H1 (cell line): ENCODE results near the gene AVPI1. TPM values are rescaled to one million over a fixed set of nuclear protein-coding genes. Genes with fewer than 3 reads are reported as not detected.

Experiments used
- BACH1 ChIP-seq: IDR thresholded peaks from 2 replicates; pipeline ENCODE4 v1.6.1; 2012; ENCODE audit warnings: low read length, improper control_type of control experiment
- BRCA1 ChIP-seq: IDR thresholded peaks from 2 replicates; pipeline ENCODE4 v1.6.1; 2012; ENCODE audit warnings: low read depth, low read length, improper control_type of control experiment
- CBX5 ChIP-seq: fragments of 300-800, 300-1000 bp; sonication (generic); IDR thresholded peaks from 2 replicates; pipeline ENCODE4 v1.7.1; 2016; ENCODE audit warnings: antibody characterized with exemption, low read length, low read depth
- CEBPB ChIP-seq: IDR thresholded peaks from 2 replicates; pipeline ENCODE4 v1.6.1; 2012; ENCODE audit warnings: low read depth, low read length
- CREB1 ChIP-seq: IDR thresholded peaks from 2 replicates; pipeline ENCODE4 v1.6.1; 2012; ENCODE audit warnings: inconsistent platforms
- EGR1 ChIP-seq: IDR thresholded peaks from 2 replicates; pipeline ENCODE4 v1.6.1; 2011; ENCODE audit warnings: low read depth, low read length, borderline replicate concordance
- EP300 ChIP-seq, 2 experiments: IDR thresholded peaks; 1 replicate in 1 of 2; 2 replicates in 1 of 2; pipeline ENCODE4 v1.6.1; 2011 to 2012; ENCODE audit warnings: low read depth in 2 of 2, low read length in 2 of 2, mild to moderate bottlenecking in 2 of 2, borderline replicate concordance in 1 of 2, inconsistent platforms in 1 of 2, moderate library complexity in 1 of 2
- GABPA ChIP-seq: IDR thresholded peaks from 2 replicates; pipeline ENCODE4 v1.6.1; 2011; ENCODE audit warnings: mild to moderate bottlenecking, low read length, moderate library complexity, borderline replicate concordance; ENCODE audit not compliant: insufficient read depth
- MAFK ChIP-seq: IDR thresholded peaks from 2 replicates; pipeline ENCODE4 v1.6.1; 2012; ENCODE audit warnings: low read depth, mild to moderate bottlenecking, improper control_type of control experiment, low read length
- PHF8 ChIP-seq: fragments of 200-600 bp; sonication (generic); conservative IDR thresholded peaks from 2 replicates; pipeline ENCODE4 v1.7.1; 2012; ENCODE audit warnings: low read depth, mild to moderate bottlenecking, inconsistent platforms, low read length, moderate library complexity
- RAD21 ChIP-seq, 2 experiments: IDR thresholded peaks in 1 of 2; conservative IDR thresholded peaks in 1 of 2; 2 replicates each; pipeline ENCODE4 v1.6.1; 2011; ENCODE audit warnings: low read depth in 2 of 2, low read length in 2 of 2, improper control_type of control experiment in 1 of 2, inconsistent platforms in 1 of 2, mild to moderate bottlenecking in 1 of 2, moderate library complexity in 1 of 2
- RXRA ChIP-seq: IDR thresholded peaks from 2 replicates; pipeline ENCODE4 v1.6.1; 2011; ENCODE audit warnings: low read depth, mild to moderate bottlenecking, low read length, moderate library complexity; ENCODE audit not compliant: insufficient read depth
- SIRT6 ChIP-seq: IDR thresholded peaks from one replicate; pipeline ENCODE4 v1.7.1; 2012; ENCODE audit warnings: low read length, inconsistent platforms
- SP1 ChIP-seq: IDR thresholded peaks from 2 replicates; pipeline ENCODE4 v1.6.1; 2011; ENCODE audit warnings: low read depth, low read length
- SP4 ChIP-seq: IDR thresholded peaks from 2 replicates; pipeline ENCODE4 v1.6.1; 2012; ENCODE audit warnings: low read length, inconsistent platforms
- TAF1 ChIP-seq: IDR thresholded peaks from 2 replicates; pipeline ENCODE4 v1.6.1; 2011; ENCODE audit warnings: mild to moderate bottlenecking, low read depth, low read length
- TAF7 ChIP-seq: optimal IDR thresholded peaks from 2 replicates; pipeline ENCODE3; 2011; ENCODE audit warnings: low read depth, mild to moderate bottlenecking, inconsistent platforms, low read length, moderate library complexity, borderline replicate concordance
- YY1 ChIP-seq: IDR thresholded peaks from 2 replicates; pipeline ENCODE4 v1.6.1; 2011; ENCODE audit warnings: low read depth, mild to moderate bottlenecking, low read length
- polyA plus RNA-seq, 7 experiments: library from polyadenylated mRNA; depleted of rRNA in 3 of 7; stranded (reverse) in 5 of 7; unstranded in 2 of 7; fragments of >200 nt in 5 of 7; fragments of 200-250 nt in 2 of 7; gene quantifications; 1 replicate in 5 of 7; 2 replicates in 1 of 7; 4 replicates in 1 of 7; pipeline versions ENCODE4 v1.2.1 to v1.2.3, GENCODE V29; 2011 to 2013; ENCODE audit warnings: missing spikeins in 2 of 7, mixed read lengths in 2 of 7
- total RNA-seq: library from RNA; stranded (reverse); fragmentation: NEBNext Ultra II Directional; extraction: Animal tissue kit (Norgen Biotek cat#: 25700); gene quantifications from 2 replicates; pipeline ENCODE4 v1.2.1, GENCODE V29; 2021
- TF ChIP-seq, protein P1 (sequence below), 3 experiments: IDR thresholded peaks; 1 replicate in 2 of 3; 2 replicates in 1 of 3; pipeline versions ENCODE4 v1.5.1 to v1.6.1; 2011; ENCODE audit warnings: low read length in 3 of 3, mild to moderate bottlenecking in 3 of 3, inconsistent platforms in 2 of 3, low read depth in 1 of 3, moderate library complexity in 1 of 3; ENCODE audit not compliant: insufficient read depth in 1 of 3; ENCODE audit errors: control extremely low read depth in 1 of 3
- TF ChIP-seq, protein P2 (sequence below): IDR thresholded peaks from 2 replicates; pipeline ENCODE4 v1.6.1; 2012; ENCODE audit warnings: low read length, inconsistent platforms
- TF ChIP-seq, protein P3 (sequence below): IDR thresholded peaks from 2 replicates; pipeline ENCODE4 v1.6.1; 2012; ENCODE audit warnings: inconsistent platforms

AVPI1 gene
- total and polyA plus RNA-seq, 2 of the 8 experiments (the other 6 are each of a cell fraction or from before 2014, with no cell fraction given) = 9.0 to 13.5 TPM

DNA sequence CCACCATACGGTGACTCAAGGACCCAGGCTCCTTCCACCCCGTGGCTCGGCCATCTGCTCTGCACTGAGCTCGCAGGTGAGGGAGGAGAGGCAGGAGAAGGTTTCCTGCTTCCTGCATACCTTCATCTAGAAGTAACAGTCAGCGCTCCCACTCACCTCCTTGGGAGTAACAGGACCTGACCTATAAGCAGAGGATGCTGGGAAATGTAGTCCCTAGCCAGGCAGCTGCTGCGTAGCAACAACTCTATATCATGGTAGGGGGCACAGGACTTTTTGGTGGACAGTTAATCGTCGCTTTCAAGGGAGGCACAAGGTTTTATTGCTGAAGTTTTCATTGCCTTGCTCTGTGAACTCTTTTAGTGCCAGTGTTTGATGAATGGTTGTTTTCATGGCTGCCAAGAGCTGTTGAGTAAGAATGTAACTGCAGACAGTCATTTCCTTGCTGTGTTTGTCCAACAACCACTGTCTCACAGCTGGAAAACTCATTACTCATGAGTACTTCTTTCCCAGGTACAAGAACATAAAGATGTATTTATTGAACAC lies 39.7 kb upstream of the AVPI1 start (continued):
- TF ChIP-seq, protein P1, sequence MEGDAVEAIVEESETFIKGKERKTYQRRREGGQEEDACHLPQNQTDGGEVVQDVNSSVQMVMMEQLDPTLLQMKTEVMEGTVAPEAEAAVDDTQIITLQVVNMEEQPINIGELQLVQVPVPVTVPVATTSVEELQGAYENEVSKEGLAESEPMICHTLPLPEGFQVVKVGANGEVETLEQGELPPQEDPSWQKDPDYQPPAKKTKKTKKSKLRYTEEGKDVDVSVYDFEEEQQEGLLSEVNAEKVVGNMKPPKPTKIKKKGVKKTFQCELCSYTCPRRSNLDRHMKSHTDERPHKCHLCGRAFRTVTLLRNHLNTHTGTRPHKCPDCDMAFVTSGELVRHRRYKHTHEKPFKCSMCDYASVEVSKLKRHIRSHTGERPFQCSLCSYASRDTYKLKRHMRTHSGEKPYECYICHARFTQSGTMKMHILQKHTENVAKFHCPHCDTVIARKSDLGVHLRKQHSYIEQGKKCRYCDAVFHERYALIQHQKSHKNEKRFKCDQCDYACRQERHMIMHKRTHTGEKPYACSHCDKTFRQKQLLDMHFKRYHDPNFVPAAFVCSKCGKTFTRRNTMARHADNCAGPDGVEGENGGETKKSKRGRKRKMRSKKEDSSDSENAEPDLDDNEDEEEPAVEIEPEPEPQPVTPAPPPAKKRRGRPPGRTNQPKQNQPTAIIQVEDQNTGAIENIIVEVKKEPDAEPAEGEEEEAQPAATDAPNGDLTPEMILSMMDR (IDR thresholded peaks at IDR 0.05; ENCODE audit: control extremely low read depth in 1 of 3, insufficient read depth in 1 of 3, low read depth in 1 of 3, low read length in 3 of 3) = peak in 1 of 3 experiments; percentile 0; a peak in 1 of 4 replicates
- no peak for TF ChIP-seq BACH1
- peak; percentile 68; the same call in 1 of the 2 replicates for TF ChIP-seq TAF1
- no peak for TF ChIP-seq SP4
- TF ChIP-seq RXRA = no peak
- 0 out of 2 replicates have a peak, but pooled peaks have one; percentile 4 for TF ChIP-seq SP1
- TF ChIP-seq RAD21 (IDR thresholded peaks at IDR 0.05 in 1 of 2, conservative IDR thresholded peaks at IDR 0.05 in 1 of 2; ENCODE audit: low read depth in 2 of 2, low read length in 2 of 2) = no peak
- TF ChIP-seq MAFK = no peak
- TF ChIP-seq TAF7 = no peak
- TF ChIP-seq CREB1 = 0 out of 2 replicates have a peak, but pooled peaks have one; percentile 49
- no peak for TF ChIP-seq BRCA1
- no peak for TF ChIP-seq SIRT6
- no peak for TF ChIP-seq GABPA
- no peak for TF ChIP-seq EP300 (IDR thresholded peaks at IDR 0.05; ENCODE audit: borderline replicate concordance in 1 of 2, low read depth in 2 of 2, low read length in 2 of 2)
- no peak for TF ChIP-seq CBX5
- TF ChIP-seq CEBPB = no peak
- no peak for TF ChIP-seq PHF8
- TF ChIP-seq, protein P2, sequence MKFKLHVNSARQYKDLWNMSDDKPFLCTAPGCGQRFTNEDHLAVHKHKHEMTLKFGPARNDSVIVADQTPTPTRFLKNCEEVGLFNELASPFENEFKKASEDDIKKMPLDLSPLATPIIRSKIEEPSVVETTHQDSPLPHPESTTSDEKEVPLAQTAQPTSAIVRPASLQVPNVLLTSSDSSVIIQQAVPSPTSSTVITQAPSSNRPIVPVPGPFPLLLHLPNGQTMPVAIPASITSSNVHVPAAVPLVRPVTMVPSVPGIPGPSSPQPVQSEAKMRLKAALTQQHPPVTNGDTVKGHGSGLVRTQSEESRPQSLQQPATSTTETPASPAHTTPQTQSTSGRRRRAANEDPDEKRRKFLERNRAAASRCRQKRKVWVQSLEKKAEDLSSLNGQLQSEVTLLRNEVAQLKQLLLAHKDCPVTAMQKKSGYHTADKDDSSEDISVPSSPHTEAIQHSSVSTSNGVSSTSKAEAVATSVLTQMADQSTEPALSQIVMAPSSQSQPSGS = no peak
- no peak for TF ChIP-seq EGR1
- TF ChIP-seq YY1 = peak; percentile 62; the same call in 1 of the 2 replicates
- TF ChIP-seq, protein P3, sequence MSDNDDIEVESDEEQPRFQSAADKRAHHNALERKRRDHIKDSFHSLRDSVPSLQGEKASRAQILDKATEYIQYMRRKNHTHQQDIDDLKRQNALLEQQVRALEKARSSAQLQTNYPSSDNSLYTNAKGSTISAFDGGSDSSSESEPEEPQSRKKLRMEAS = peak; percentile 69
